Tibial nerve (tissue), 3 donors: ENCODE data around the gene AARS1.

ENCODE experiments used
- EP300 ChIP-seq, 2 donors: sonication (generic); formaldehyde crosslinking; IDR thresholded peaks; one replicate each; pipeline ENCODE4 v1.6.1; 2017; ENCODE audit warnings: antibody characterized with exemption in 2 of 2, mild to moderate bottlenecking in 1 of 2
- POLR2A ChIP-seq, 2 donors: fragments of 450-650 bp; IDR thresholded peaks; one replicate each; pipeline ENCODE4 v1.6.1; 2017; ENCODE audit warnings: antibody characterized with exemption in 2 of 2, mild to moderate bottlenecking in 2 of 2, moderate library complexity in 2 of 2

- TF ChIP-seq POLR2A (IDR thresholded peaks at IDR 0.05) = no peak
- TF ChIP-seq EP300 (IDR thresholded peaks at IDR 0.05) = no peak
Observed at GRCh38 chr16:70276392-70276791, 12.9 kb downstream of the AARS1 start.
